Left ventricle myocardium inferior (tissue), 1 donor: ENCODE results near the gene PMM2. TPM values are rescaled to one million over a fixed set of nuclear protein-coding genes. Genes with fewer than 3 reads are reported as not detected.

Experiments used
- DNase-seq: peaks from one replicate; pipeline ENCODE4 v3.0.0-alpha.2; 2020
- H3K27ac ChIP-seq: fragments of 200-600 bp; replicated peaks from 2 replicates; pipeline ENCODE4 v1.8.0; 2021
- H3K27me3 ChIP-seq: fragments of 200-600 bp; 2 replicates; pipeline ENCODE4 v1.8.0; 2021; ENCODE audit warnings: low read depth
- H3K36me3 ChIP-seq: fragments of 200-600 bp; 2 replicates; pipeline ENCODE4 v1.8.0; 2021
- H3K4me1 ChIP-seq: fragments of 200-600 bp; 2 replicates; pipeline ENCODE4 v1.8.0; 2021
- H3K4me3 ChIP-seq: fragments of 200-600 bp; 2 replicates; pipeline ENCODE4 v1.8.0; 2021; ENCODE audit warnings: mild to moderate bottlenecking, moderate library complexity
- H3K9me3 ChIP-seq: fragments of 200-600 bp; replicated peaks from 2 replicates; pipeline ENCODE4 v1.8.0; 2021
- intact Hi-C: fragments of 100-400 bp; cut with micrococcal nuclease; formaldehyde crosslinking; loops from one replicate; pipeline ENCODE4 v1.11.0; 2022
- total RNA-seq: library from RNA; stranded (reverse); fragmentation: NEBNext Ultra II Directional; extraction: Animal tissue kit (Norgen Biotek cat#: 25700); gene quantifications from one replicate; pipeline ENCODE4 v1.2.1, GENCODE V29; 2021
- TF ChIP-seq, protein P1 (sequence below): fragments of 200-600 bp; IDR thresholded peaks from 2 replicates; pipeline ENCODE4 v1.8.0; 2021; ENCODE audit warnings: antibody characterized with exemption, mild to moderate bottlenecking, borderline replicate concordance
- donor health status: DM: no; HTN: yes; CAD: no; lungs with severe emphysema.

Gene PMM2
- total RNA-seq, 1 donor from 2014 or later = 13.7 TPM

DNA sequence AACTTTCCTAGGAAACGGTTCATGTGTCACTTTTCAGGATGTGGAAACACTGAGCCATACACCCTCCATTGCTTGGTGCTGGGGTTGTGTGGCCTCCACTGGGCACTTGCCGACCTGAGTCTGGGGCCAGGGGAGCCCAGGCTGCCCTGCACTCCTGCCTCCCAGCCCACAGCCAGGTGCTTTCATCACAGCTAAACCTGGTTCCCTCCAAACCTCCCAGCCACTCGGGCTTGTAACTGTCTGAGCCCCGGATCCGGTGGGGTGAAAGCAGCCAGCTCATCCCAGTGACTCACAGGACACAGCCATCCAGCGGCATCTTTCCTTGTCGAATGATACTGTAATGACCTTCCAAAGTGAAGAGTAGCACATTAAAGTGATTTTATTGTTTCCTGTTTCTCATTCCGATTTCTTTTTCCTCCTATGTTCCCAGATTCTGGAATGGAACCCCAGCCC lies 51.3 kb downstream of the PMM2 start:
- intact Hi-C loops = no loop called here
- peaks cover 56% of the 10 kb centered on the region for H3K36me3 ChIP-seq
- no peak overlapping the region for H3K4me3 ChIP-seq
- DNase-seq = no peak
- H3K4me1 ChIP-seq = peaks cover 82% of the 10 kb centered on the region
- no peaks in the 10 kb centered on the region for H3K27me3 ChIP-seq
- TF ChIP-seq, protein P1, sequence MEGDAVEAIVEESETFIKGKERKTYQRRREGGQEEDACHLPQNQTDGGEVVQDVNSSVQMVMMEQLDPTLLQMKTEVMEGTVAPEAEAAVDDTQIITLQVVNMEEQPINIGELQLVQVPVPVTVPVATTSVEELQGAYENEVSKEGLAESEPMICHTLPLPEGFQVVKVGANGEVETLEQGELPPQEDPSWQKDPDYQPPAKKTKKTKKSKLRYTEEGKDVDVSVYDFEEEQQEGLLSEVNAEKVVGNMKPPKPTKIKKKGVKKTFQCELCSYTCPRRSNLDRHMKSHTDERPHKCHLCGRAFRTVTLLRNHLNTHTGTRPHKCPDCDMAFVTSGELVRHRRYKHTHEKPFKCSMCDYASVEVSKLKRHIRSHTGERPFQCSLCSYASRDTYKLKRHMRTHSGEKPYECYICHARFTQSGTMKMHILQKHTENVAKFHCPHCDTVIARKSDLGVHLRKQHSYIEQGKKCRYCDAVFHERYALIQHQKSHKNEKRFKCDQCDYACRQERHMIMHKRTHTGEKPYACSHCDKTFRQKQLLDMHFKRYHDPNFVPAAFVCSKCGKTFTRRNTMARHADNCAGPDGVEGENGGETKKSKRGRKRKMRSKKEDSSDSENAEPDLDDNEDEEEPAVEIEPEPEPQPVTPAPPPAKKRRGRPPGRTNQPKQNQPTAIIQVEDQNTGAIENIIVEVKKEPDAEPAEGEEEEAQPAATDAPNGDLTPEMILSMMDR = no peak
- peak overlapping the region; percentile 77 for H3K27ac ChIP-seq
- H3K9me3 ChIP-seq = no peaks in the 10 kb centered on the region

DNA sequence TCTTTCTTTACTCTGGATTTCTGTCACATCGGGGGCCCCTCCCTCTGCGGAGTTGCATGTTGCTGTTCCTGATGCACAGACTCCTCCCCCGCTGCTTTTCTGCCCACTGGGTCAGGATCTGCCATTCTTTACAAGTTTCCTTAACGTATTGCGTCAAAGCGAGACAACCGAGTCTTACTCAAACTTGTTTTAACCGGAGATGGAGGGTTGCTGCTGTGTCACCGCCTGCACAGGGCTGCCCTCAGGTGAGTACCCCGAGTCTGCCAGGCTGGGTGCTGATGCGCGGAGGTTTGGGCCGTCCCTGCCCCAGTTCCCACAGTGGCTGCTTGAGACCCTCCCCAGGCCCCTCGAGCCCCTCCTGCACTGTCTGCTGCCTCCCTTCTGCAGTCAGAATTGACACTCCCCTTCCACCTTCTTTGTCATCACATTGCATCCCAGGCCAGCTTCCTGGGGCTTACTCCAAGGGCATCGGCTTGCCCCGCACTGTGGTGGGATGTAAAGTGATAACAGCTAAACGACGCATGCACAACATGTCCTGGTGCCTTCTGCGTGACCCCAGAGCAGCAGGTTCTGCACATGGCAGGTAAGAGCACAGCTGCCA lies 51.9 kb downstream of the PMM2 start:
- Histone ChIP-seq H3K27ac (peak overlapping the region; percentile 77), H3K36me3 (peaks cover 62% of the 10 kb centered on the region)

DNA sequence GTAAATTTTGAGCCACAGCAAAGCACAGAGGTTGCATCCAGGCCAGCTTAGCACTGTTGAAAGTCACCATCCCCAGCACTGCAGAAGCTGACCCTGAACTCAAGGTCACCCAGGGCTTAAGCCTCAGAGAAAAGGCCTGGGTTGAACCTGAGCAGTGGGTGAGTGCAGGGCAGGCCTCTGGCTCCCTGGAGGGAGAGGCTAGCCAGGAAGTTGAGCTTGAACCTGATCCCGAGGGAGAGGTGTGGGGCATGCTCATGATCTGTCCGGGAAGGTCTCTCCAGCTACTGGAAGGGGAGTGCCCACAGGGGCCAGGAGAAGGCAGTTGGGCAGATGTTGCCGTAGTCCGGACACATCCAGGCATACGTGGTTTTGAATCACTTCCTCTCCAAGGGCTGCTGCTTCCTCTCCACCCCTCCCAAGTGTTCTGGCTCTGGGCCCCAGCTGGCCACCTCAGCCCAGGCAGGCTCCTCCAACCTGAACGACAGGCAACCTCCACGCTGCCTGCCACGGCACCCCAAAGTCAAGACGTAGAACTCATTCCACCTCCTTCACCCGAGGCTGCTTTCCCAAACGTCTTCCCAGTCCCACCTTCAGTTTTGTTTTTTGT lies 52.7 kb downstream of the PMM2 start:
- H3K4me1 ChIP-seq = peaks cover 84% of the 10 kb centered on the region
- intact Hi-C loops = no loop called here

More for the DNA sequence above, 51.9 kb downstream of the PMM2 start:
- Histone ChIP-seq H3K4me3 (peak overlapping the region; percentile 4), H3K27me3 (no peaks in the 10 kb centered on the region), H3K4me1 (peaks cover 84% of the 10 kb centered on the region), H3K9me3 (no peaks in the 10 kb centered on the region)
- TF ChIP-seq, protein P1 = no peak
- intact Hi-C loops = no loop called here
- DNase-seq = no peak

DNA sequence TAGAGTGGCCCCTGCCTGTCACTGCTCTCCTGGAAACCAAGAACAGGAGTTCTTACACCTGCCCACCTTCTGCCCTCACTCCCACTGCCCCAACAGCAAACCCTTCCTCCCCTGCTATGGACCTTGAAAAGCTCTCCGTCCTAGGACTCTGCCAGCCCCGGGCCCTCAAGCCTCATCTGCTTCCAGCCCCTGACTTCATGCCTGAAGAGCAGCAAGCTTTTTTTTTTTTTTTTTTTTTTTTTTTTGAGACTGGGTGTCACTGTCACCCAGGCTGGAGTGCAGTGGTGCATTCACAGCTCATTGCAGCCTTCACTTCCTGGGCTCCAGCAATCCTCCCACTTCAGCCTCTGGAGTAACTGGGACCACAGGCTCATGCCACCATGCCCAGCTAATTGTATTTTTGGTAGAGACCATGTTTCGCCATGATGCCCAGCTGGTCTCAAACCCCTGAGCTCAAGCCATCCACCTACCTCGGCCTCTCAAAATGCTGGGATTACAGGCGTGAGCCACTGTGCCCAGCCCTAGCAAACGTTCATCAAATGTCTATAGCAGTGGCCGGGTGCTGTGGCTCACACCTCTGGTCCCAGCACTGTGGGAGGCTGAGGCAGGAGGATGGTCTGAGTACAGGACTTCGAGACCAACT lies 54.2 kb downstream of the PMM2 start:
- H3K27ac ChIP-seq = peak overlapping the region; percentile 77
- H3K4me3 ChIP-seq = no peak overlapping the region
- H3K36me3 ChIP-seq = peaks cover 79% of the 10 kb centered on the region
- intact Hi-C loops = no loop called here
- no peaks in the 10 kb centered on the region for H3K9me3 ChIP-seq
- TF ChIP-seq, protein P1 = no peak
- H3K4me1 ChIP-seq = peaks cover 79% of the 10 kb centered on the region
- DNase-seq = no peak
- no peaks in the 10 kb centered on the region for H3K27me3 ChIP-seq

More for the DNA sequence above, 52.7 kb downstream of the PMM2 start:
- TF ChIP-seq, protein P1 = no peak
- Histone ChIP-seq H3K36me3 (peaks cover 70% of the 10 kb centered on the region), H3K9me3 (no peaks in the 10 kb centered on the region), H3K27ac (peak overlapping the region; percentile 77), H3K4me3 (peak overlapping the region; percentile 4), H3K27me3 (no peaks in the 10 kb centered on the region)
- DNase-seq = peak; percentile 60

DNA sequence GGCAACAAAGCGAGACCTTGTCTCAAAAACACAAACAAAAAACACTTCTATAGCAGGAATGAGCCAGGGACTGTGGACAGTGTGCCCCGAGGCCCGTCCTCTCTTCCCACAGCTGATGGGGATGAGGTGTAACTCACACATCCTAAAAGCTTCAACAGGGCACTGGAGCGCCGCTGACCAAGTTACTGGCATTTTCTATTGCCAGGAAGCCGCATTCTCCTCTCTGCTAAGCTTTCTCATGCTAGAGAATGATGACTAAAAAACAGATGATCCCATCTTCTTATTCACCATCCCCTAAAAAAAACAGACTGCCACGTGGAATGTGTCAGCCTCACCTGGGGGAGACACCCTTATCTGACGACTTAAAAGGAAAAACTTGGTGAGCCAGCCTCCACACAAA lies 54.9 kb downstream of the PMM2 start:
- DNase-seq = no peak
- TF ChIP-seq, protein P1 = no peak
- Histone ChIP-seq H3K9me3 (no peaks in the 10 kb centered on the region), H3K27ac (peak overlapping the region; percentile 77), H3K36me3 (peaks cover 74% of the 10 kb centered on the region), H3K27me3 (no peaks in the 10 kb centered on the region), H3K4me3 (no peak overlapping the region), H3K4me1 (peaks cover 77% of the 10 kb centered on the region)
- intact Hi-C loops = no loop called here
